HG02981 (cell line): Measurements from ENCODE around the gene ATXN7.

Experiments
- ATAC-seq: cut with Tn5 transposase; IDR thresholded peaks from one replicate; pipeline ENCODE4 v1.9.1; 2021; ENCODE audit warnings: mild to moderate bottlenecking, moderate library complexity; ENCODE audit not compliant: unreplicated experiment

The ATXN7 gene

GRCh38 chr3:63864008-63864964, 619 bp downstream of the ATXN7 start:
- ATAC-seq: peak; percentile 49

- ATAC-seq: no peak
Observed at GRCh38 chr3:63864965-63865327, 1.3 kb downstream of the ATXN7 start.

- no peak for ATAC-seq
Observed at GRCh38 chr3:63867225-63867624, 3.6 kb downstream of the ATXN7 start.

- no peak for ATAC-seq
Observed at GRCh38 chr3:63869940-63870614, 6.4 kb downstream of the ATXN7 start.

- no peak for ATAC-seq
Observed at GRCh38 chr3:63870615-63871005, 6.9 kb downstream of the ATXN7 start.

GRCh38 chr3:63872135-63872924, 8.7 kb downstream of the ATXN7 start:
- no peak for ATAC-seq

GRCh38 chr3:63874769-63875168, 11.1 kb downstream of the ATXN7 start:
- ATAC-seq: no peak

GRCh38 chr3:63875510-63875909, 11.8 kb downstream of the ATXN7 start:
- no peak for ATAC-seq

GRCh38 chr3:63876260-63876659, 12.6 kb downstream of the ATXN7 start:
- ATAC-seq: no peak

- no peak for ATAC-seq
Observed at GRCh38 chr3:63877737-63878393, 14.2 kb downstream of the ATXN7 start.

GRCh38 chr3:63878394-63879060, 14.9 kb downstream of the ATXN7 start:
- no peak for ATAC-seq

GRCh38 chr3:63880653-63881052, 17.0 kb downstream of the ATXN7 start:
- no peak for ATAC-seq

- no peak for ATAC-seq
Observed at GRCh38 chr3:63886858-63887257, 23.2 kb downstream of the ATXN7 start.

- no peak for ATAC-seq
Observed at GRCh38 chr3:63891518-63891917, 27.9 kb downstream of the ATXN7 start.

GRCh38 chr3:63892773-63893352, 29.2 kb downstream of the ATXN7 start:
- no peak for ATAC-seq

GRCh38 chr3:63895422-63896189, 31.9 kb downstream of the ATXN7 start:
- ATAC-seq: no peak

- ATAC-seq: peak; percentile 60
Observed at GRCh38 chr3:63896332-63897030, 32.8 kb downstream of the ATXN7 start.

- ATAC-seq: no peak
Observed at GRCh38 chr3:63900010-63900409, 36.3 kb downstream of the ATXN7 start.

- no peak for ATAC-seq
Observed at GRCh38 chr3:63900459-63900858, 36.8 kb downstream of the ATXN7 start.
